Right lung (tissue), 5 donors: Measurements from ENCODE around the gene SEC24C. TPM values are rescaled to one million over a fixed set of nuclear protein-coding genes. Genes with fewer than 3 reads are reported as not detected.
"Not testable (repeated sequence)": the region's sequence is repeated elsewhere in the genome, so short reads cannot be mapped to it uniquely, and the experiment has no call there.

ENCODE experiments used
- DNase-seq, 2 donors: peaks; one replicate each; pipeline ENCODE4 v3.0.0-alpha.2; 2013
- polyA plus RNA-seq, 5 donors: library from polyadenylated mRNA; unstranded; fragments of 120-200 nt; gene quantifications; one replicate each; pipeline versions ENCODE4 v1.2.1 to v1.2.3, GENCODE V29; 2013; ENCODE audit warnings: inconsistent platforms in 1 of 5, low replicate concordance in 1 of 5; ENCODE audit not compliant: insufficient read length in 5 of 5, insufficient read depth in 1 of 5

The SEC24C gene
- polyA plus RNA-seq, 5 donors, result 57.7 to 69.1 (median 62.5) TPM

GRCh38 chr10:73729781-73730152 lies 14.4 kb upstream of the SEC24C start:
- not testable (repeated sequence) for DNase-seq

DNA sequence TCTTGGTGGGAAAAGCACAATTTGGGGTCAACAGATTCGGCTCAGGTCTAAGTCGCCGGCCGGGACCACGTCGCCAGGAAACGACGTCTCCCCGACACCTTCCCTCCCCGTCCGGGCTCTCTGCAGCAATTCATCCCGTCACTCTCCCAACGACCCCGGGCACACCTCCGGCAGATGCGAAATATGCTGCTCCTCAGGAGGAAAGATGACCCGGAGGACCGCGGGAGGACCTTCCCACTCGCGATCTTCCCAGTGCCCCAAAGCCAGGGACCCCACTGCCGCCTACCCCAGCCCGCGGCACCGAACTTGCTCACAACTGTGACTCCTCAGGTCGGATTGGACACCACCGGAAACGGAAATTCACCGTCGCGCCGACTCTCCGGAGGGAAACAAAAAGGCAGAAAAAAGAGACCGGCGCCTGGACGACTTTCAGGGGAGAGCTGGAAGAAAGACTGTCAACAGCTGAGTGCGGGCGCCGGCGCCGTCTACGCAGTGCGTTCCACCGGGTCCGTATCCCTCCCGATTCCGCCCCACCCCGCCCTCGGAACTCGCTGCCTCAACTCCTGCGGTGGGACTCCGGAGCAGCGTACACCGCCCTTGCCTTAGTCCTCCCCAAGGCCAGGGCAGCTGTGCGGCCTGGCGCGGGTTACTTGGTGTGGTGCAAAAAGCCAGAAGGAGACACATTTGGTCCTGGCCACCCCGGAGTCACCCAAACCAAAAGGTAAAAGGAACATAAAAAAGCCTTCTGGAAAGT lies 13.8 kb upstream of the SEC24C start:
- peak; percentile 88 to 91 for DNase-seq

GRCh38 chr10:73731588-73732375 lies 12.4 kb upstream of the SEC24C start:
- no peak for DNase-seq

DNA sequence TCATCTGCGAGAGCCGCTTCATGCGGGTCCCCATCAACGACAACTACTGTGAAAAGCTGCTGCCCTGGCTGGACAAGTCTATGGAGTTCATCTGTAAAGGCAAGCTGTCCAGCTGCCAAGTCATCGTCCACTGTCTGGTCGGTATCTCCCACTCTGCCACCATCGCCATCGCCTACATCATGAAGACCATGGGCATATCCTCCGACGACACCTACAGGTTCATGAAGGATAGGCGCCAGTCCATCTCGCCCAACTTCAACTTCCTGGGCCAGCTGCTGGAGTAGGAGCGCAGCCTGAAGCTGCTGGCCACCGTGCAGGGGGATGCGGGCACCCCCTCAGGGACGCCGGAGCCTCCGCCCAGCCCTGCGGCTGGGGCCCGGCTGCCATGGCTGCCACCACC lies 11.7 kb upstream of the SEC24C start:
- no peak for DNase-seq

GRCh38 chr10:73732931-73733623 lies 11.1 kb upstream of the SEC24C start:
- no peak for DNase-seq

GRCh38 chr10:73734028-73734720 lies 10.0 kb upstream of the SEC24C start:
- DNase-seq, result no peak

DNA sequence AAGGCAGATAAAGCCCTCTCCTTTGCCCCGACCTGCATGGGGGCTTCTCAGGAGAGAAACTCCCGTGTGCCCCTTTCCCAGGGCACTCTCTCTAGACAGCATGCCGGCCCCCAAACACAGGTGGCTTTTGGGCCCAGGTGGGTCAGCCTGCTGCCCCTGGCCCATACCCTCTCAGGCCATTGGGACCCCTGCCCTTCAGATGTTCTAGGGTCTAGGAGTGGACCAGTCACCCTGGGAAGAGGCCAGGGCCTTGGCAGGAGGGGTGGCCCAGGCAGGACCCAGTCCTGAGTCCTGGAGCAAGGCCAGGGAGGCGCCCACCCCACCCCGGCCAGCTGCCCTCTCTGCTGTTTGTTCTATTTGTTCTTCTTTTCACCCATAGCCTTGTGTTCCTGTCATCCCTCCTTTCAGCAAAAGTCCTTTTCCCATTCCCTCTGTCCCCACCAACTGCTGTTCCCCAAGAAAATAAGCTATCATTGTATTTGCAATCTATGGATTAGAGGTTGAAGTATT lies 9.3 kb upstream of the SEC24C start:
- DNase-seq, result no peak

DNA sequence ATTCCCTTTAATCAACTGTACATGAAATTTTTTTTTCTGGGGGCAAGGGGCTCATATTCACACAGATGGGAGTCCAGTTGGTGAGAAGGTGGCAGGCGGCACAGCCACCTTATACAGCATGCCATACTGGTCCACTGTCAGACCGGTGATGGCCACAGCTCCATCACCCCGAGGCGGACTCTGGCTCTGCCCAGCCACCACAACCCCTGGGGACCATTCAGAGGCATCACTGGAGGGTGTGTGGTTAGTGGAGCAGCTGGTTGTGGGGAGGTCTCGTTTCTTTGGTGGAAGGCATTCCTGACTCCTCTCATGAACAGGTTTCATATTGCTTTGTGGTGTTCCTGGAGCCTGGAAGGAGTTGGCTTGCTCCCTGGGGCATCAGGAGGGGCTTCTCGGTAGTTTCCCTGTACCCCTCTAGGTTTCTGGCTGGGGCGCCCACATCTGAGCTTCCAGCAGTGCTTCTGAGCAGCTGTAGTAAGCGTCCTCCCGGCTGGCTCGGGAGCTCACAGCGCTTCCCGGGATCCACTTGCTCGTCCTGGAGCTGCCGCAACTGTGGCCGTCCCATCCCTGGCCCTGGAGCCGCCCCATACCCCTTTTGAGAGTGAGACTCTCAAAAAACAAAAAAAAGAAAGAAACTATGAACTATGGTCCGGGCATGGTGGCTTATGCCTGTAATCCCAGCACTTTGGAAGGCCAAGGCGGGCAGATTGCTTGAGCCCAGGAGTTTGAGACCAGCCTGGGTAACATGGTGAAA lies 3.5 kb upstream of the SEC24C start:
- not testable (repeated sequence) for DNase-seq

GRCh38 chr10:73742454-73742734 lies 1.8 kb upstream of the SEC24C start:
- no peak for DNase-seq

GRCh38 chr10:73743327-73743904 lies 756 bp upstream of the SEC24C start:
- DNase-seq, result no peak

- no peak for DNase-seq
Measured at GRCh38 chr10:73744664-73744975, 448 bp downstream of the SEC24C start.

DNA sequence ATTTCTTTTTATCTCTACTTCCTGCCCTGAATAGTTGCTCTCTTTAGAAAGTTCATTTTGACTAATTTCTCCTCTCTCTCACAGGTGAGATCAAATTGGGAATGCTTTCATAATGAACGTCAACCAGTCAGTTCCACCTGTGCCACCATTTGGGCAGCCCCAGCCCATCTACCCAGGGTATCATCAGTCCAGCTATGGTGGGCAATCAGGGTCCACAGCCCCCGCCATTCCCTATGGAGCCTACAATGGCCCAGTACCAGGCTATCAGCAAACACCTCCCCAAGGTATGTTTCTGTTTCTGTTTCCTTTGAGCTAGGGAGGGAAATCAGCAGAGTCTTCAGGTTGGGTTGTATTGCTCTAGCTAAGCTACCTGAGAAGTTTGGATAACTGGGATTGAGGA lies 2.5 kb downstream of the SEC24C start:
- no peak for DNase-seq

DNA sequence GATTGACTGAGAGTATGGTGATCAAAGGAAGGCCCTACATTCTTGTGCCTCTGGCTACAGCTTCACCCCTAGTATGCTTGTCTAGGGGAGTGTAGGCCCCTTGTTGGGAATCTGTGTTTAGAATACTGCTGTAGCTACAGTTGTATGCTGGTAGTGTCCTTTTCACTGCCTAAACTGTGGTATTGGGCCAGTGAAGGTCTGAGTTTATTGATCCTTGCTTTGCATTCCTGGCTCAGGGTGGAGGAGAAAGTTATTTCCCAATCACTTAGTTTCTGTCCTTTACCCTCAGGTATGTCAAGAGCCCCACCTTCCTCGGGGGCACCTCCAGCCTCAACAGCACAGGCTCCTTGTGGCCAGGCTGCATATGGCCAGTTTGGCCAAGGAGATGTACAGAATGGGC lies 6.6 kb downstream of the SEC24C start:
- no peak for DNase-seq

- no peak for DNase-seq
Measured at GRCh38 chr10:73756183-73756582, 12.0 kb downstream of the SEC24C start.

DNA sequence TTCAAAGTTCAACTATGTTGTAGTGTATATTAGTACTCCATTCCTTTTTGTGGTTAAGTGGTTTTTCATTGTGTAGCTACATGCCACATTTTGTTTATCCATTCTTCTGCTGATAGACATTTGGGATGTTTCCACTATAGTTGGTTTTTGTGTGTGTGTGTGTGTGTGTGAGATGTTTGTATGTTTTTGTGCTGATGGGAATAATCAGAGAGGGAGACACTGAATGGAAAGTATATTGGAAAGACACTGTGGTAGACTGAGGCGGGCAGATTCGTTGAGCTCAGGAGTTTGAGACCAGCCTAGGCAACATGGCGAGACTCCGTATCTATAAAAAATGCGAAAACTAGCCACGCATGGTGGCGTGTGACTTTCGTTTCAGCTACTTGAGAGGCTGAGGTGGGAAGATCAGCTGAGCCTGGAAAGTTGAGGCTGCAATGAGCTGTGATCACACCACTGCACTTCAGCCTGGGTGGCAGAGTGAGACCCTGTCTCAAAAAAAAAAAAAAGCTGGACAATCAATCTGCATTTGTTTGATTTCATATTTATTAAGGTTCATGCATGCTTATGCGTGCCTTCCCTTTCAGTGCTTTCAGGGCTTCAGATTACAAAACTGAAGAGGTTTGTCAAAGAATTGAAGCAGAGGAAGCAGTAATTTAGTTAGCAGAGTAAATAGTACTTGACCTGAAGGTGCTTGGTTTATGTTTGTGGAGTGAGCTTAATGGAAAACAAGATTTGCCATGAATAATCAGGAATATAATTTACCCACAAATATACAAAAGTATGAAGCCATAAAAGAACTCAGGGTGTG lies 14.7 kb downstream of the SEC24C start:
- DNase-seq, result no peak

- peak; percentile 43 to 52 for DNase-seq
Measured at GRCh38 chr10:73759512-73760115, 15.4 kb downstream of the SEC24C start.

- no peak for DNase-seq
Measured at GRCh38 chr10:73761781-73762180, 17.6 kb downstream of the SEC24C start.

DNA sequence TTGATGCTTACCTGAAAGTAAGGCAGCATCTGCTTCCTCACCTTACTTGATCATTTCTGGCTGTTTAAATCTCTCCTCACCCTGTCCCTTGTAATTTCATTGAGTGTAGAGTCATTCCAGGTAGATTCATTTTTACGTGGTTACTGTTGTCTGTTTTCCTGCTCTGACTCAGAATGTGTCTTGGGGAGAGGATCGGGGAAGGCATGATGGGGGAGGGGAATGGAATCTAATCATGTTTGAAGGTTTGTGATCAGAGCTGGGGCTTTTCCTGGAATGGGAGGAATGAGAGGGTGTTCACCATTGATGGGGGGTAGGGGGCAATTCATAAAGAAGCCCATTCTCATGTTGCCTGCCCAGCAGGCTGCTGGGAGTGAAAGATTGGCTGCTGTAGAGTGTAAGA lies 18.7 kb downstream of the SEC24C start:
- no peak for DNase-seq

DNA sequence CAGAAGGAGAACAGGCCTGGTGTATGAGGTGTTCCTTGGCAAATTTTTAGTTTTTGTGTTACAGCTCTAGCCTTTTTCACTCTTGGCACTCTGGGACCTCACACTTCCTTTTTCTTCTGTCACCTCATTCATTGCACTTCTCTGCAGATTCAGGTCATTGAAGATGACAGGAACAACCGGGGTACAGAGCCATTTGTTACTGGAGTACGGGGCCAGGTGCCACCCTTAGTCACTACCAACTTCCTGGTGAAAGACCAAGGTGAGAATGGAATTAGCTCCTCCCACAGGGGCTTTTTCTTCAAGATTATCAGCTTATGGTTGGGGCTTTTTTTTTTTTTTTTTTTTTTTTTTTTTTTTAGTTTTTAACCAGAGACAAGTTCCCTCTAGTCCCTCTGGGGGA lies 19.2 kb downstream of the SEC24C start:
- no peak for DNase-seq

- no peak for DNase-seq
Measured at GRCh38 chr10:73765066-73765465, 20.9 kb downstream of the SEC24C start.
